PC-9 (cell line): Measurements from ENCODE around the gene EPHB1. TPM values are rescaled to one million over a fixed set of nuclear protein-coding genes. Genes with fewer than 3 reads are reported as not detected.
"Not testable (repeated sequence)": the region's sequence is repeated elsewhere in the genome, so short reads cannot be mapped to it uniquely, and the experiment has no call there.

Source experiments
- BruUV-seq: library from RNA; stranded (reverse); fragments of 400-500 nt; replicated peaks from 2 replicates; lab custom pipeline; 2021; lab: Mats Ljungman, UMichigan
- CTCF ChIA-PET: fragments of 300-600 bp; sonication (Branson Sonifier 250); formaldehyde crosslinking; loops from one replicate; lab custom pipeline; 2022; ENCODE audit warnings: antibody characterized with exemption; lab: Charles Lee
- POLR2A ChIA-PET: fragments of 300-600 bp; sonication (Branson Sonifier 250); formaldehyde crosslinking; loops from one replicate; lab custom pipeline; 2022; ENCODE audit warnings: antibody characterized with exemption; ENCODE audit not compliant: unreplicated experiment; lab: Charles Lee
- DNase-seq, 2 experiments: peaks; one replicate each; pipeline versions ENCODE4 v3.0.0 to v3.0.0-alpha.2; 2015 to 2022; ENCODE audit warnings: mixed read lengths in 1 of 2
- H2AFZ ChIP-seq: fragments of 200-600 bp; sonication (generic); 2 replicates; pipeline ENCODE4 v1.8.1; 2017; ENCODE audit warnings: antibody characterized with exemption
- H3F3A ChIP-seq: fragments of 200-600 bp; sonication (generic); 2 replicates; pipeline ENCODE4 v1.8.1; 2017; ENCODE audit warnings: antibody characterized with exemption, mild to moderate bottlenecking, low read depth; ENCODE audit not compliant: insufficient read depth
- H3K27ac ChIP-seq: fragments of 200-600 bp; sonication (generic); 2 replicates; pipeline ENCODE4 v1.6.1; 2016; ENCODE audit warnings: mixed run types
- H3K27me3 ChIP-seq: fragments of 200-600 bp; sonication (generic); 2 replicates; pipeline ENCODE4 v1.6.1; 2016; ENCODE audit warnings: low read depth, mixed run types; ENCODE audit not compliant: insufficient read depth
- H3K36me3 ChIP-seq: fragments of 200-600 bp; sonication (generic); 2 replicates; pipeline ENCODE4 v1.6.1; 2016; ENCODE audit warnings: low read depth, mixed run types
- H3K4me1 ChIP-seq: fragments of 200-600 bp; sonication (generic); replicated peaks from 2 replicates; pipeline ENCODE4 v1.6.1; 2016; ENCODE audit warnings: mixed run types; ENCODE audit not compliant: insufficient read depth
- H3K4me2 ChIP-seq: fragments of 200-600 bp; sonication (generic); 2 replicates; pipeline ENCODE4 v1.6.1; 2017; ENCODE audit warnings: mixed run types
- H3K4me3 ChIP-seq: fragments of 200-600 bp; sonication (generic); 2 replicates; pipeline ENCODE4 v1.6.1; 2016; ENCODE audit warnings: mixed run types
- H3K79me2 ChIP-seq: fragments of 200-600 bp; sonication (generic); 2 replicates; pipeline ENCODE4 v1.6.1; 2017; ENCODE audit warnings: low read depth, mixed run types
- H3K9me2 ChIP-seq: fragments of 200-600 bp; sonication (generic); 2 replicates; pipeline ENCODE4 v1.8.1; 2017; ENCODE audit warnings: mild to moderate bottlenecking; ENCODE audit not compliant: insufficient read depth
- H3K9me3 ChIP-seq: fragments of 200-600 bp; sonication (generic); 2 replicates; pipeline ENCODE4 v1.8.1; 2016; ENCODE audit warnings: low read depth; ENCODE audit not compliant: insufficient read depth
- H4K20me1 ChIP-seq: fragments of 200-600 bp; sonication (generic); 2 replicates; pipeline ENCODE4 v1.8.1; 2017; ENCODE audit not compliant: insufficient read depth
- CTCF ChIP-seq: fragments of 200-600 bp; sonication (generic); conservative IDR thresholded peaks from 2 replicates; pipeline ENCODE4 v1.6.1; 2017; ENCODE audit warnings: mixed run types, antibody characterized with exemption, mild to moderate bottlenecking, moderate library complexity
- EZH2 ChIP-seq: fragments of 200-600 bp; sonication (generic); IDR thresholded peaks from 2 replicates; pipeline ENCODE4 v1.8.0; 2017; ENCODE audit warnings: antibody characterized with exemption, low read depth
- intact Hi-C: fragments of 100-400 bp; cut with micrococcal nuclease; formaldehyde crosslinking; loops from one replicate; pipeline ENCODE4 v1.10.0; 2022; ENCODE audit not compliant: unreplicated experiment
- total RNA-seq: library from RNA; stranded (reverse); gene quantifications from 2 replicates; pipeline ENCODE4 v1.2.3, GENCODE V29; 2021

Gene EPHB1
- total RNA-seq, 1 experiment from 2014 or later: 0.15 TPM

GRCh38 chr3:135232226-135232625 lies 437.2 kb downstream of the EPHB1 start:
- no peaks in the 10 kb centered on the region for H3K36me3 ChIP-seq
- CTCF ChIA-PET: no interaction called here
- no peak for DNase-seq
- no TSS peak for BruUV-seq
- H3K4me1 ChIP-seq: no peaks in the 10 kb centered on the region
- intact Hi-C loops: no loop called here
- peaks cover 4% of the 10 kb centered on the region; the same call in 1 of the 2 replicates for H4K20me1 ChIP-seq
- no peak overlapping the region for H2AFZ ChIP-seq
- H3K9me3 ChIP-seq: no peaks in the 10 kb centered on the region
- no peaks in the 10 kb centered on the region for H3K9me2 ChIP-seq
- H3K27ac ChIP-seq: no peak overlapping the region
- H3K27me3 ChIP-seq: no peaks in the 10 kb centered on the region
- no peak overlapping the region for H3K4me2 ChIP-seq
- no peaks in the 10 kb centered on the region for H3K79me2 ChIP-seq
- no peaks in the 10 kb centered on the region for H3F3A ChIP-seq
- POLR2A ChIA-PET: no interaction called here
- no peak overlapping the region for H3K4me3 ChIP-seq
- no peak for TF ChIP-seq CTCF
- TF ChIP-seq EZH2: no peak

- H3K4me2 ChIP-seq, H3K36me3 ChIP-seq, H3F3A ChIP-seq, H4K20me1 ChIP-seq, H3K9me3 ChIP-seq, H3K4me3 ChIP-seq, BruUV-seq, H3K4me1 ChIP-seq, intact Hi-C loops, DNase-seq, CTCF ChIA-PET, H3K79me2 ChIP-seq, H3K9me2 ChIP-seq, H3K27ac ChIP-seq, POLR2A ChIA-PET, H2AFZ ChIP-seq, H3K27me3 ChIP-seq: not testable (repeated sequence)
These were observed 438.4 kb downstream of the EPHB1 start for GRCh38 chr3:135233476-135233875.

- intact Hi-C loops: no loop called here
- Histone ChIP-seq H3K4me2 (no peak overlapping the region), H3K27me3 (0 out of 2 replicates have a peak, but pooled peaks cover 5% of the 10 kb centered on the region), H3K9me2 (no peaks in the 10 kb centered on the region), H3K9me3 (no peaks in the 10 kb centered on the region), H3K36me3 (no peaks in the 10 kb centered on the region), H3K4me3 (no peak overlapping the region), H4K20me1 (no peaks in the 10 kb centered on the region; the same call in 1 of the 2 replicates), H2AFZ (no peak overlapping the region), H3K27ac (no peak overlapping the region), H3K4me1 (no peaks in the 10 kb centered on the region), H3F3A (no peaks in the 10 kb centered on the region), H3K79me2 (no peaks in the 10 kb centered on the region)
- POLR2A ChIA-PET: no interaction called here
- no peak for TF ChIP-seq EZH2
- no peak for TF ChIP-seq CTCF
- CTCF ChIA-PET: no interaction called here
- DNase-seq: no peak
- no TSS peak for BruUV-seq
These were observed 440.5 kb downstream of the EPHB1 start for GRCh38 chr3:135235541-135235940.
